ENCODE results near the gene ST3GAL3.

The ST3GAL3 gene, protein sequence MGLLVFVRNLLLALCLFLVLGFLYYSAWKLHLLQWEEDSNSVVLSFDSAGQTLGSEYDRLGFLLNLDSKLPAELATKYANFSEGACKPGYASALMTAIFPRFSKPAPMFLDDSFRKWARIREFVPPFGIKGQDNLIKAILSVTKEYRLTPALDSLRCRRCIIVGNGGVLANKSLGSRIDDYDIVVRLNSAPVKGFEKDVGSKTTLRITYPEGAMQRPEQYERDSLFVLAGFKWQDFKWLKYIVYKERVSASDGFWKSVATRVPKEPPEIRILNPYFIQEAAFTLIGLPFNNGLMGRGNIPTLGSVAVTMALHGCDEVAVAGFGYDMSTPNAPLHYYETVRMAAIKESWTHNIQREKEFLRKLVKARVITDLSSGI

DNA sequence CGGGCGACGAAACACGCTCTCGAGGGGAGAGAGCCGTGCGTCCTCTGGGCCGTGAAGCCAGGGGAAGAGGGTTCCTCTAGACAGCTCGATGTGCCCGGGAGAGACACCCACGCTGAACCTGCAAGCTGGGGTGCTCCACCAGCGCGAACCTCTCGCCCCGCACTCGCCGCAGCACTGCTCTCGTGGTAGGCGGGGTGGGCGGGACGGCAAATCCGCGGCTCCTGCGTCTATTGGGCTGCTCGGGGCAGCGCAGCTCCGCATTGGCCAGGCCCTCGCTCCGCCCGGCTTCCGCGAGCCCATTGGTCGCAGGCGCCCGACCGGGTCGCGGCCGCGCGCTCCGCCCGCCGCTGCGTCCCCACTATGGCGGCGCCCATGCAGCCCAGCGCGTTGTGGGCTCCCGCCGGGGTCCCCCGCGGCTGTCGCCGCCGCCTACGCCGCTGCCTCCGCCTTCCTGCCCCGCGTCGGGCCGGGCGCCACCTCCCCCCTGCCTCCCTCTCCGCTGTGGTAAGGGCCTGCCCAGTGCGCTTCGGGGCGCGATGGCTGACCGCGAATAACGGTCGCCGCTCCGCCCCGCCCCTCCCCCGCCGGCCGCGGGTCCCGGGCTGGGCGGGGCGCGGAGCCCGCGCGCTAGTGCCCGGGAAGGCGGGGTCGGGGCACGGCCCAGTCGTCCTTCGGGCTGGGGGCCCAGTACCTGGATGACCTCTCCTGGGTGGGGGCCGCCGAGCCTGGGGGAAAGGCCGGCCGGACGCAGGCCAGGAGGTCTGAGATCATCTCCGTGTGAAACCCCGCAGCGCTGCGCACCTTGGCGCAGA lies at the start of gene ST3GAL3:
Gene ST3GAL3, plus strand, starts transcription at position 347 of the 812 bp plus-strand sequence. CDS start 28,727 bp downstream, outside the sequence.
- Histone ChIP-seq H3K27ac (ENCODE audit: low read depth, low read length) (peak within 1 kb of the TSS; percentile 80), H3K36me3 (ENCODE audit: control insufficient read depth, insufficient read depth, low read length) (peaks cover 7% of the 10 kb centered on the region), H3K4me3 (ENCODE audit: low read length) (peak within 1 kb of the TSS; percentile 72), H3K4me1 (ENCODE audit: control insufficient read depth, insufficient read depth, low read length) (peaks cover 11% of the 10 kb centered on the region), H3K27me3 (ENCODE audit: control insufficient read depth, insufficient read depth, low read length) (no peaks in the 10 kb centered on the region), H3K9ac (ENCODE audit: low read length) (peak within 1 kb of the TSS; percentile 36)

DNA sequence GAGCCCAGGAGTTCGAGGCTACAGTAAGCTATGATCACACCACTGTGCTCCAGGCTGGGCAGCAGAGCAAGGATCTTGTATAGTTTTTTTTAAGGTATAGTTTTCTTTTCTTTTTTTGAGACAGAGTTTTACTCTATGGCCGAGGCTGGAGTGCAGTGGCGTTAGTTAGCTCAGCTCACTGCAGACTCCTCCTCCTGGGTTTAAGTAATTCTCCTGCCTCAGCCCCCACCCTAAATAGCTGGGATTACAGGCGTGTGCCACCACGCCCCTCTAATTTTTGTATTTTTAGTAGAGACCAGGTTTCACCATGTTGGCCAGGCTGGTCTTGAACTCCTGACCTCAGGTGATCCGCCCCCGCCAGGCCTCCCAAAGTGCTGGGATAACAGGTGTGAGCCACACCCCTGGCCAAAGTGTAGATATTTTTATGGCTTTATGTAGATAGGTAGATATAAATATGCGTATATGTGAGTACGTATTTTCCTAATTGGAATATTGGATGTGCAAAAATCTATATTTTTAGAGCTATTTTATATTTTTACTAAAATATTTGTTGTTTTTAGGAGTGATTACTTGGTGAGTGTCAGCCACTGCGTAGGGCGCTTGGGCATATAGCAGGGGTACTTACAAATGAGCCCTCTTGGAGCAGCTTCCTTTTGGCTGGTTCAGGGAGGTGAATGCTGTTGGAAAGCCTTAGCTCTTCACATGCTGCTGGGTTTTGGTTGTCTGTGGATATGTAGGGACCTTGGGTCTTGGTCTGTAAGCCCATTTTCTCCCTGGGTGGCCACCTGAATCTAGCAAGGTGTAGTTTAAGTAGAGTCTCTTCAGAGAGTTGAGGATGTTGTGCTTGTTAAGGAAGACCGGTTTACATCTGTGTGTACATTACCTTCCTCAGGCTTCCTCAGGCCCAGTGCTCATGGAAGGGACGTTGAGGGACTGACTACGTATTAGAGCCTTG lies 47.8 kb upstream of the ST3GAL3 start:
- peaks cover 54% of the 10 kb centered on the region for H3K36me3 ChIP-seq (ENCODE audit: control insufficient read depth, insufficient read depth, low read length)
- no peak overlapping the region for H3K4me3 ChIP-seq (ENCODE audit: low read length)
- H3K27me3 ChIP-seq (ENCODE audit: control insufficient read depth, insufficient read depth, low read length), result no peaks in the 10 kb centered on the region
- H3K9ac ChIP-seq (ENCODE audit: low read length), result no peak overlapping the region
- H3K27ac ChIP-seq (ENCODE audit: low read depth, low read length), result no peak overlapping the region
- no peaks in the 10 kb centered on the region for H3K4me1 ChIP-seq (ENCODE audit: control insufficient read depth, insufficient read depth, low read length)

DNA sequence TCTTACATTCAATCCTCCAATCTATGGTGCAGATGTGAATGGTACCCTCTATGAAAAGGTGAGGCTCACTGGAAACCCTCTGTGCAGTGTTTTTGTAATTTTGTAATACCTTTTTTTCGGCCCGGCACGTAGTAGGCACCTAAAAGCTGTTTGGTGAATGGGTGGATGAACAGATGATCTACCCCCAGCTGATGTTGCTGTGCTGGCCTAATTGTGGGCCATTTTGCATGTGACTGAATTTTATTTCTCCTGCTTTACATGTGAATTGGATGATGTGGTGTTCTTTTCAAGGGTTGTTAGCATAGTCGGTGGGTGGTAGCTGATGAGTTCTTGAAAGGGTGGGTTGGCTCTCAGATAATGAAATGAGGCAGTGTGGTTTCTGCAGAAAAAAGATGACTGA lies 47.0 kb upstream of the ST3GAL3 start:
- no peaks in the 10 kb centered on the region for H3K27me3 ChIP-seq (ENCODE audit: control insufficient read depth, insufficient read depth, low read length)
- no peak overlapping the region for H3K27ac ChIP-seq (ENCODE audit: low read depth, low read length)
- H3K4me1 ChIP-seq (ENCODE audit: control insufficient read depth, insufficient read depth, low read length), result no peaks in the 10 kb centered on the region
- H3K9ac ChIP-seq (ENCODE audit: low read length), result no peak overlapping the region
- H3K36me3 ChIP-seq (ENCODE audit: control insufficient read depth, insufficient read depth, low read length), result peaks cover 51% of the 10 kb centered on the region
- no peak overlapping the region for H3K4me3 ChIP-seq (ENCODE audit: low read length)

DNA sequence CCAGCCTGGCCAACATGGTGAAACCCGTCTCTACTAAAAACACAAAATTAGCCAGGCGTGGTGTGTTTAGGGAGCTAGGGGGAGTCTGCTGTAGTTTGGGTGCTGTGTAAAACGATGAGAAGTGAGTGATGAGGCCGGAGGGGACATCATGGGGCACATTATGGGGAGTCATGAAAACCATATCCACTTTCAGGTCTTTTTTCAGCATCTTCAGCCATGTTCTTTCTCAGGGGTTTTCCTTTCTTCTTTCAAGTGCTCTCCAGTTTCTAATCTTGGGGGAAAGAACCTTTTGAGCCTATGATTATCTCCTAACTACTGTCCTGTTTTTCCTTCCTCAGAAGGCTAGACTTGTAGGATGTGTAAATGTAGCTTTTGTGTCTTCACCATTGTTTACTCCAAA lies 43.0 kb upstream of the ST3GAL3 start:
- Histone ChIP-seq H3K27me3 (ENCODE audit: control insufficient read depth, insufficient read depth, low read length) (no peaks in the 10 kb centered on the region), H3K4me1 (ENCODE audit: control insufficient read depth, insufficient read depth, low read length) (no peaks in the 10 kb centered on the region), H3K36me3 (ENCODE audit: control insufficient read depth, insufficient read depth, low read length) (peaks cover 63% of the 10 kb centered on the region), H3K9ac (ENCODE audit: low read length) (no peak overlapping the region), H3K4me3 (ENCODE audit: low read length) (no peak overlapping the region), H3K27ac (ENCODE audit: low read depth, low read length) (no peak overlapping the region)

DNA sequence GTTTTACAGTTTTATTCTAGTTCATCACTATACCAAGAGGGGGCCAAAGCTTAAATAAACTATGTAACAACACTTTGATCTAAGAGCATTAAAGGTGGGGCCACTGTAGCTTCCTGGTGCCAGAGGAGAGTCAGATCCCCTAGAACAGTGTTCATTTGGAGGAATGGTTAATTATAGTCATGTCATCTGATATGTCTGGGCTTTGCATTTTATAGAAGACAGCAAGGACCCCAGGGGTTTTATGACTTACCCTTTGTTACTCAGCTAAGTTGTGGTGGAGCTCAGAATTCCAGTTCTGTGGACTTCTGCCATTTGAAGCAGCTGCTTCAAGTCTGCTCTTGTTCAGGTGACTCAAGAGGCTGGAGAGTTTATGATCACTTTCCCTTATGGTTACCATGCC lies 40.7 kb upstream of the ST3GAL3 start:
- H3K9ac ChIP-seq (ENCODE audit: low read length), result no peak overlapping the region
- no peak overlapping the region for H3K4me3 ChIP-seq (ENCODE audit: low read length)
- no peaks in the 10 kb centered on the region for H3K27me3 ChIP-seq (ENCODE audit: control insufficient read depth, insufficient read depth, low read length)
- peaks cover 67% of the 10 kb centered on the region for H3K36me3 ChIP-seq (ENCODE audit: control insufficient read depth, insufficient read depth, low read length)
- H3K4me1 ChIP-seq (ENCODE audit: control insufficient read depth, insufficient read depth, low read length), result no peaks in the 10 kb centered on the region
- no peak overlapping the region for H3K27ac ChIP-seq (ENCODE audit: low read depth, low read length)

DNA sequence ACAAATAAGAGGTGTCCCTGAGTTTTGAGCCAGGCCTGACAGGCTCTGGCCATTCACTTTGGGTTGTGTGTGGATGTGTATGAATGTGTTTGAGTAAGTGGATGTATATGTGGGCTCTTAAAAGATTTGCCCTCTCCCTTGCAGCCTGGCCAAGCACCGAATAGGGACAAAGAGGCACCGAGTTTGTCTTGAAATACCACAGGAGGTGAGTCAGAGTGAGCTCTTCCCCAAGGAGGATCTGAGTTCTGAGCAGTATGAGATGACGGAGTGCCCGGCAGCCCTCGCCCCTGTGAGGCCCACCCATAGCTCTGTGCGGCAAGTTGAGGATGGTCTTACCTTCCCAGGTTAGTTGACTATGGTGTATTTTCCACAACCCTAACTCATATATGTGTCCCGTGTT lies 38.4 kb upstream of the ST3GAL3 start:
- Histone ChIP-seq H3K4me1 (ENCODE audit: control insufficient read depth, insufficient read depth, low read length) (no peaks in the 10 kb centered on the region), H3K36me3 (ENCODE audit: control insufficient read depth, insufficient read depth, low read length) (peaks cover 58% of the 10 kb centered on the region), H3K9ac (ENCODE audit: low read length) (no peak overlapping the region), H3K27ac (ENCODE audit: low read depth, low read length) (no peak overlapping the region), H3K27me3 (ENCODE audit: control insufficient read depth, insufficient read depth, low read length) (no peaks in the 10 kb centered on the region), H3K4me3 (ENCODE audit: low read length) (no peak overlapping the region)

DNA sequence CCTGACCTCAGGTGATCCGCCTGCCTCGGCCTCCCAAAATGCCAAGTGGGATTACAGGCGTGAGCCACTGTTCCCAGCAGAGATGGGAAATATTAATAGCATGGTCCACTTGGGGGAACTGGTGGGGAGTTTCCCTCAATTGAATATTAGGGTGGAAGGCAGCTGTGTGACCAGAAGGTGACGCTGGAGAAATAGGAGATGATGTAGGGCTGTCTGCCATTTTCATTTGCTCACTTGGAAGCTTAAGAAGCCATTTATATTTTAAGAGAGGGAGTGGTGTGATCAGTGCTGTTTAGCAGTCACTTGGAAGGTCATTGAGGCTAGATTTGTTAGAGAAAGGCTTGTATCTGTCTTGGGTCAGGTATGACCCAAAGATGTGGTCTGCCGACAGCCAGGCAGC lies 37.5 kb upstream of the ST3GAL3 start:
- Histone ChIP-seq H3K9ac (ENCODE audit: low read length) (no peak overlapping the region), H3K4me1 (ENCODE audit: control insufficient read depth, insufficient read depth, low read length) (no peaks in the 10 kb centered on the region), H3K4me3 (ENCODE audit: low read length) (no peak overlapping the region), H3K36me3 (ENCODE audit: control insufficient read depth, insufficient read depth, low read length) (peaks cover 56% of the 10 kb centered on the region), H3K27me3 (ENCODE audit: control insufficient read depth, insufficient read depth, low read length) (no peaks in the 10 kb centered on the region), H3K27ac (ENCODE audit: low read depth, low read length) (no peak overlapping the region)

DNA sequence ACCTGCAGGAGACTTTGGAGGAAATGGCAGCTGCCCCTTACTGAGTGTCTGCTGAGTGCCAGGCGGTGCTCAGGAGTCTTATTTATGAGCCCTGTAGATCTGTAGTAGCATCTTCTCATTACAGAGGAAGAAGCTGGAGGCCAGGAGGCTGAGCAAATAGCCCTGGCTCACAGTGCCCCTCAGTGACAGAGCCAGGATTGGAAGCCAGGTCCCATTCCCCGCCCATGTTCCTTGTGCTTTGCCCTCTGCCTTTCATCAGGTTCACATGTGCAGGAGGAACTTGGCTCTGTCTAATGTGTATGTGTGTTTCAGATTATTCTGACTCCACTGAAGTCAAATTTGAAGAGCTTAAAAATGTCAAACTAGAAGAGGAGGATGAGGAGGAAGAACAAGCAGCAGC lies 36.1 kb upstream of the ST3GAL3 start:
- no peak overlapping the region for H3K9ac ChIP-seq (ENCODE audit: low read length)
- H3K27ac ChIP-seq (ENCODE audit: low read depth, low read length), result no peak overlapping the region
- H3K36me3 ChIP-seq (ENCODE audit: control insufficient read depth, insufficient read depth, low read length), result peaks cover 57% of the 10 kb centered on the region
- H3K4me3 ChIP-seq (ENCODE audit: low read length), result no peak overlapping the region
- H3K27me3 ChIP-seq (ENCODE audit: control insufficient read depth, insufficient read depth, low read length), result no peaks in the 10 kb centered on the region
- no peaks in the 10 kb centered on the region for H3K4me1 ChIP-seq (ENCODE audit: control insufficient read depth, insufficient read depth, low read length)

DNA sequence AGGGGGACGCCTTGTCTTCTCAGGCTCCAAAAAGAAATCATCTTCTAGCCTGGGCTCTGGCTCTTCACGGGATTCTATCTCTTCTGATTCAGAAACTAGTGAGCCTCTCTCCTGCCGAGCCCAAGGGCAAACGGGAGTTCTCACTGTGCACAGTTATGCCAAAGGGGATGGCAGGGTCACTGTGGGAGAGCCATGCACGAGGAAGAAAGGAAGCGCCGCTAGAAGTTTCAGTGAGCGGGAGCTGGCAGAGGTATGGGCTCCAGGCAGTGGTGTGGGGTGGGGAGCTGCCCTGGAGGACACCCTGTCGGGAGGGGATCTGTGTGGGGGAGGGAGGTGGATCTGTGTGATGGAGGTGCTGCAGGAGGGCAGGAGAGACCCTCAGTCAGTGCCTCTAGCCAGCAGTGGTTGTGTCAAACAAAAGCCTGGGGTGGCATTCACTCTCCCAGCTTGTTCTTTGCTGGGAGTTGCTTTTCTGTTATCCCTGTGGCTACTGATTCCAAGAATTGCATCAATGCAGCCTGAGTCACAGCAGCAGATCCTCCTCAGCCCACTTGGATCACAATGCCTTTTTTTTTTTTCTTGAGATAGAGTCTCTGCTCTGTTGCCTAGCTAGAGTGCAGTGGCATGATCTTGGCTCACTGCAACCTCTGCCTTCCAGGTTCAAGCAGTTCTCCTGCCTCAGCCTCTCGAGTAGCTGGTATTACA lies 35.6 kb upstream of the ST3GAL3 start:
- Histone ChIP-seq H3K4me1 (ENCODE audit: control insufficient read depth, insufficient read depth, low read length) (no peaks in the 10 kb centered on the region), H3K27me3 (ENCODE audit: control insufficient read depth, insufficient read depth, low read length) (no peaks in the 10 kb centered on the region), H3K27ac (ENCODE audit: low read depth, low read length) (no peak overlapping the region), H3K9ac (ENCODE audit: low read length) (no peak overlapping the region), H3K36me3 (ENCODE audit: control insufficient read depth, insufficient read depth, low read length) (peaks cover 52% of the 10 kb centered on the region), H3K4me3 (ENCODE audit: low read length) (no peak overlapping the region)

DNA sequence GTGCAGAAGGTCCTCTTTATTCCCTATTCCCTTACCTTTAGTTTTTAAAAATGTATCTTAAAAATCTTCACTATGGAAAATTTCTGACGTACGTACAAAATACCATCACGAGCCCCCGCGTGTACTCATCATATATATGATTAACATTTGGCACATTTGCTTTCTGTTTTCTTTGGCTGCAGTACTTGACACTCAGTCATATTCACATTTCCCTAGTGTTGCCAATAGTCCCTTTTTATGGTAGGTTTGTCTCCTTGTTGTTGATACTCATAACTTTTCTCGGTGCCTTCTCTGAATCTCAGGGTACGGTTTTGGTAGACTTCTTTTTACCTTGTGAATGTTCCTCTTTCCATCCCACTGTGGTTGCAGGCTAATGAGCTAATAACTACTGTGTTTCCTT lies 34.1 kb upstream of the ST3GAL3 start:
- peaks cover 44% of the 10 kb centered on the region for H3K36me3 ChIP-seq (ENCODE audit: control insufficient read depth, insufficient read depth, low read length)

DNA sequence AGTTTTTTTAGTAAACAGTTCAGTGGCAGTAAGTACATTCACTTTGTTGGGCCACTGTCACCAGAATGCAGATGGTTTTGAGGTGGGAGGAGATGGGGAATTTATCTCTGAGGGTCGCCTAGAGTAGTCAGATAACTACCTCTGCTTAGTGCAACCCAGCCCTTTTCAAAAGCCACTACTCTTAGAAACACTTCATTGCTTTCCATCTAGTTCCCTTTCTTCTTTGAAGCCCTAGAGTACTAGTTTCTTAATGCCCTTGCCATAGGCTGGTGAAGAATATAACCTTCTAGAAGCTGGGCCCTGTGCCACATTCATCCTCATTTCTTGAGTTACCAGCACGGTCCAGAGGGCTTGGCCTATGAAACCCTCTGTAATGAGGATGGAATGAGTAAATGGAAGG lies 28.4 kb upstream of the ST3GAL3 start:
- H3K27me3 ChIP-seq (ENCODE audit: control insufficient read depth, insufficient read depth, low read length), result no peaks in the 10 kb centered on the region

More for the DNA sequence above, 34.1 kb upstream of the ST3GAL3 start:
- Histone ChIP-seq H3K4me1 (ENCODE audit: control insufficient read depth, insufficient read depth, low read length) (no peaks in the 10 kb centered on the region), H3K9ac (ENCODE audit: low read length) (no peak overlapping the region), H3K27ac (ENCODE audit: low read depth, low read length) (no peak overlapping the region), H3K27me3 (ENCODE audit: control insufficient read depth, insufficient read depth, low read length) (no peaks in the 10 kb centered on the region), H3K4me3 (ENCODE audit: low read length) (no peak overlapping the region)

More for the DNA sequence above, 28.4 kb upstream of the ST3GAL3 start:
- Histone ChIP-seq H3K36me3 (ENCODE audit: control insufficient read depth, insufficient read depth, low read length) (peaks cover 31% of the 10 kb centered on the region), H3K9ac (ENCODE audit: low read length) (no peak overlapping the region), H3K4me3 (ENCODE audit: low read length) (no peak overlapping the region), H3K4me1 (ENCODE audit: control insufficient read depth, insufficient read depth, low read length) (no peaks in the 10 kb centered on the region), H3K27ac (ENCODE audit: low read depth, low read length) (no peak overlapping the region)

All from rectal smooth muscle tissue (tissue), 1 donor.